ENCODE results near the gene CGB5. TPM values are rescaled to one million over a fixed set of nuclear protein-coding genes. Genes with fewer than 3 reads are reported as not detected.

CGB5 gene
- total and polyA plus RNA-seq, 9 of the 15 experiments (the other 6 are each of a cell fraction or from before 2014, with no cell fraction given): not detected

GRCh38 chr19:49085020-49085867 lies 41.6 kb downstream of the CGB5 start, which contains the start of gene SNRNP70 (continued):
- TF ChIP-seq ZNF592 (IDR thresholded peaks at IDR 0.05): peak; percentile 85
- 0 out of 2 replicates have a peak, but pooled peaks have one; percentile 75 for TF ChIP-seq CHCHD3 (CRISPR knock-in tag; IDR thresholded peaks at IDR 0.05)
- TF ChIP-seq ZNF57 (CRISPR knock-in tag; IDR thresholded peaks at IDR 0.05): no peak
- no peak for TF ChIP-seq RBM22 (IDR thresholded peaks at IDR 0.05; ENCODE audit: low read depth, low read length, poor library complexity, severe bottlenecking)
- TF ChIP-seq, protein P1, sequence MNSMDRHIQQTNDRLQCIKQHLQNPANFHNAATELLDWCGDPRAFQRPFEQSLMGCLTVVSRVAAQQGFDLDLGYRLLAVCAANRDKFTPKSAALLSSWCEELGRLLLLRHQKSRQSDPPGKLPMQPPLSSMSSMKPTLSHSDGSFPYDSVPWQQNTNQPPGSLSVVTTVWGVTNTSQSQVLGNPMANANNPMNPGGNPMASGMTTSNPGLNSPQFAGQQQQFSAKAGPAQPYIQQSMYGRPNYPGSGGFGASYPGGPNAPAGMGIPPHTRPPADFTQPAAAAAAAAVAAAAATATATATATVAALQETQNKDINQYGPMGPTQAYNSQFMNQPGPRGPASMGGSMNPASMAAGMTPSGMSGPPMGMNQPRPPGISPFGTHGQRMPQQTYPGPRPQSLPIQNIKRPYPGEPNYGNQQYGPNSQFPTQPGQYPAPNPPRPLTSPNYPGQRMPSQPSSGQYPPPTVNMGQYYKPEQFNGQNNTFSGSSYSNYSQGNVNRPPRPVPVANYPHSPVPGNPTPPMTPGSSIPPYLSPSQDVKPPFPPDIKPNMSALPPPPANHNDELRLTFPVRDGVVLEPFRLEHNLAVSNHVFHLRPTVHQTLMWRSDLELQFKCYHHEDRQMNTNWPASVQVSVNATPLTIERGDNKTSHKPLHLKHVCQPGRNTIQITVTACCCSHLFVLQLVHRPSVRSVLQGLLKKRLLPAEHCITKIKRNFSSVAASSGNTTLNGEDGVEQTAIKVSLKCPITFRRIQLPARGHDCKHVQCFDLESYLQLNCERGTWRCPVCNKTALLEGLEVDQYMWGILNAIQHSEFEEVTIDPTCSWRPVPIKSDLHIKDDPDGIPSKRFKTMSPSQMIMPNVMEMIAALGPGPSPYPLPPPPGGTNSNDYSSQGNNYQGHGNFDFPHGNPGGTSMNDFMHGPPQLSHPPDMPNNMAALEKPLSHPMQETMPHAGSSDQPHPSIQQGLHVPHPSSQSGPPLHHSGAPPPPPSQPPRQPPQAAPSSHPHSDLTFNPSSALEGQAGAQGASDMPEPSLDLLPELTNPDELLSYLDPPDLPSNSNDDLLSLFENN (IDR thresholded peaks at IDR 0.05; ENCODE audit: low read depth in 2 of 2, low read length in 2 of 2): no peak
- no peak for TF ChIP-seq NR2C2 (CRISPR knock-in tag; IDR thresholded peaks at IDR 0.05)
- TF ChIP-seq NR2C2 (tag; IDR thresholded peaks at IDR 0.05): peak; percentile 83
- TF ChIP-seq, protein P2, sequence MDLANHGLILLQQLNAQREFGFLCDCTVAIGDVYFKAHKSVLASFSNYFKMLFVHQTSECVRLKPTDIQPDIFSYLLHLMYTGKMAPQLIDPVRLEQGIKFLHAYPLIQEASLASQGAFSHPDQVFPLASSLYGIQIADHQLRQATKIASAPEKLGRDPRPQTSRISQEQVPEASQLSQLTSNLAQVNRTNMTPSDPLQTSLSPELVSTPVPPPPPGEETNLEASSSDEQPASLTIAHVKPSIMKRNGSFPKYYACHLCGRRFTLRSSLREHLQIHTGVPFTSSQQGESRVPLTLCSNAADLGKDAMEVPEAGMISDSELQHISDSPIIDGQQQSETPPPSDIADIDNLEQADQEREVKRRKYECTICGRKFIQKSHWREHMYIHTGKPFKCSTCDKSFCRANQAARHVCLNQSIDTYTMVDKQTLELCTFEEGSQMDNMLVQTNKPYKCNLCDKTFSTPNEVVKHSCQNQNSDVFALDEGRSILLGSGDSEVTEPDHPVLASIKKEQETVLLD (IDR thresholded peaks at IDR 0.05): peak; percentile 98
- TF ChIP-seq NELFE (IDR thresholded peaks at IDR 0.05; ENCODE audit: insufficient read depth, insufficient read length): no peak
- peak; percentile 94 for TF ChIP-seq KDM5B (IDR thresholded peaks at IDR 0.05; ENCODE audit: insufficient replicate concordance, low read depth, low read length)
- peak; percentile 85 for TF ChIP-seq SMAD1 (IDR thresholded peaks at IDR 0.05; ENCODE audit: low read depth, low read length, partially characterized antibody)
- TF ChIP-seq CXXC5 (CRISPR knock-in tag; IDR thresholded peaks at IDR 0.05): peak; percentile 89
- no peak for TF ChIP-seq TGIF2 (CRISPR knock-in tag; IDR thresholded peaks at IDR 0.05)
- TF ChIP-seq RBBP5 (IDR thresholded peaks at IDR 0.05; ENCODE audit: borderline replicate concordance, insufficient read depth, low read length, poor library complexity, severe bottlenecking): peak; percentile 94
- peak; percentile 69 for TF ChIP-seq MTA3 (IDR thresholded peaks at IDR 0.05; ENCODE audit: borderline replicate concordance)

All from K562 (cell line).